ENCODE results near the gene CCT2.
A peak's percentile ranks its signal among the peaks of the same experiment; 100 is the strongest.

CCT2 gene

DNA sequence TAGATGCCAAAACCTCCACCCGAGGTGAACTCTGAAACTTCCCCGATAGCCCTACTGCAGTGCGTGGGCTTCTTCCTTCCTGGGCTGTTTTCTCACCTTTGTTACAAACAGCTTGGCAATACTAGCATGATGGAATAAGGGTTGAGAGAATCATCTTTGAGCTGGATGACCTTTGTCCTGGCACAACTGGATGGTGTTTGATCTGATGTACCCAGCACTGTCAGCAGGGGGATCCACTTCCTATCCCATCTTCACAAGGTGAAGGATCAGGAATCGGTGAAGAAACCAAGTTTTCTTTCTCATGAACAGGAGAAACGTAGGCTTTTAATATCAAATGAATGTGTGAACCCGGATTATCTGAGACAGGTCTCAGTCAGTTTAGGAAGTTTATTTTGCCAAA is 44.9 kb downstream of the CCT2 start:
- DNase-seq (ENCODE audit: low read depth): no peak
- TF ChIP-seq, protein P1, sequence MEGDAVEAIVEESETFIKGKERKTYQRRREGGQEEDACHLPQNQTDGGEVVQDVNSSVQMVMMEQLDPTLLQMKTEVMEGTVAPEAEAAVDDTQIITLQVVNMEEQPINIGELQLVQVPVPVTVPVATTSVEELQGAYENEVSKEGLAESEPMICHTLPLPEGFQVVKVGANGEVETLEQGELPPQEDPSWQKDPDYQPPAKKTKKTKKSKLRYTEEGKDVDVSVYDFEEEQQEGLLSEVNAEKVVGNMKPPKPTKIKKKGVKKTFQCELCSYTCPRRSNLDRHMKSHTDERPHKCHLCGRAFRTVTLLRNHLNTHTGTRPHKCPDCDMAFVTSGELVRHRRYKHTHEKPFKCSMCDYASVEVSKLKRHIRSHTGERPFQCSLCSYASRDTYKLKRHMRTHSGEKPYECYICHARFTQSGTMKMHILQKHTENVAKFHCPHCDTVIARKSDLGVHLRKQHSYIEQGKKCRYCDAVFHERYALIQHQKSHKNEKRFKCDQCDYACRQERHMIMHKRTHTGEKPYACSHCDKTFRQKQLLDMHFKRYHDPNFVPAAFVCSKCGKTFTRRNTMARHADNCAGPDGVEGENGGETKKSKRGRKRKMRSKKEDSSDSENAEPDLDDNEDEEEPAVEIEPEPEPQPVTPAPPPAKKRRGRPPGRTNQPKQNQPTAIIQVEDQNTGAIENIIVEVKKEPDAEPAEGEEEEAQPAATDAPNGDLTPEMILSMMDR (IDR thresholded peaks at IDR 0.05; ENCODE audit: insufficient read depth, low read depth, low read length, missing control alignments): peak; percentile 20
- no peak overlapping the region for H3K4me3 ChIP-seq (ENCODE audit: low read depth, low read length)

DNA sequence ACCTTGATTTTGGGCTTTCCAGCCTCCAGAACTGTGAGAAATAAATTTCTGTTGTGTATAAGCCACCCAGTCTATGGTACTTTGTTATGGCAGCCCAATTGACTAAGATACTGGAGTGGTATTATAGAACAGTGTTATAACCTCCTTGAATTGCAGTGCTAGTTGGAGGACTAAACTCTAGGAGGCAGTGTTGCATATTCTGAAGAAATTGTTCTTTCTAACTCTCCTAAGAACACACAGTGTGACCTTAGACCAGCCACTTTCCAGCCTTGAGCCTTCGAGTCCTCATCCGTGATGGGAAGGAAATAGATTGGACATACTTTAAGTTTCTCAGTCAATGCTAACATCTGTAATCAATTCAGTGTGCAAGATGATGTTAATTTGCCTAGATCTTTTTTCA is 47.8 kb downstream of the CCT2 start:
- TF ChIP-seq, protein P1 (IDR thresholded peaks at IDR 0.05; ENCODE audit: insufficient read depth, low read depth, low read length, missing control alignments): peak; percentile 14
- no peak overlapping the region for H3K4me3 ChIP-seq (ENCODE audit: low read depth, low read length)
- DNase-seq (ENCODE audit: low read depth): no peak

DNA sequence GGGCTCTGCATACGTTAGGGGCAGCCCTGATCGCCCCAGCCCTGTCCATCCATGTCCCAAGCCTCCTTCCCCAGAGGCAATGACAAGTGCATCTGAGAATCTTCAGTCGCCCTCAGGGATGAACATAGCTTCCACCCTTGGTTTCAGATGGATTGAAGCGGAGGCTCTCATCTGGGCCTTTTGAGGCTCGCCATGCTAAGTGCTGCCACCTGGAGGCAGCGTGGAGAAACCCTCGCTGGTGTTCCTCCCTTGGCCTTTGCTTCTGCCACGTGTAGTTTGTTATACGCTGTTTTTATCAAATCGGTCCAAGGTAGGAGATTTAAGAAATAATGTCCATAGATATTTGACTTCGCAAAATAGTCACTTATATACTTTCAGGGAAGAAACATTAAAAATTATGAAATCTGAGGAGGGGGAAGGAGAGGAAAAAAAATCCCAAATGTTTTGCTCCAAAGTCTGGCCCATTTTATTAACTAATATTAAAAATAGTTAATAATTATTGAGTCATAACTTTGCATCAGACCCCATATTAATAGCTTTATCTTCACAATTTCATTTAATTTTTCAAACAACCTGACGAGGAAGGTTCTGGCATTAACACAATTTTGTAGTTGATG is 54.2 kb downstream of the CCT2 start:
- TF ChIP-seq, protein P1 (IDR thresholded peaks at IDR 0.05; ENCODE audit: insufficient read depth, low read depth, low read length, missing control alignments): peak; percentile 84
- peak; percentile 72 for DNase-seq (ENCODE audit: low read depth)
- H3K4me3 ChIP-seq (ENCODE audit: low read depth, low read length): no peak overlapping the region

DNA sequence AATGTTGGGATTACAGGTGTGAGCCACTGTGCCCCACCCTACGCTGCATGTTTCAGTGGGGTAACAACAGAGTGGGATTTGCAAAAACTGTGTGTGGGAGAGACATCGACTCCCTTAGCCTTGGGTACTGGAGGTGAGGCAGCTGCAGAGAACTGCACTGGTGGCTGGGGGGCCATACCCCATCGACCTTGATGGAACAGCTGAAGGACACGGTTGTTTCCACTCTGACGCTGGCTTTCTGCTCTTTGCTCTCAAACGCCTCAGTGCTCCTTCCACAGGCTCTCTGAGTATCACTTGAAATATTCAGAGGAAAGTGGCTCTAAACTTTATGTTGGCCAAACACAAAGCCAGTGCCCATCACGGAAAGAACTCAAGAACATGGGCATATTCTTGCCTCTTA is 56.3 kb downstream of the CCT2 start:
- TF ChIP-seq, protein P1 (IDR thresholded peaks at IDR 0.05; ENCODE audit: insufficient read depth, low read depth, low read length, missing control alignments): no peak
- DNase-seq (ENCODE audit: low read depth): no peak
- H3K4me3 ChIP-seq (ENCODE audit: low read depth, low read length): no peak overlapping the region

DNA sequence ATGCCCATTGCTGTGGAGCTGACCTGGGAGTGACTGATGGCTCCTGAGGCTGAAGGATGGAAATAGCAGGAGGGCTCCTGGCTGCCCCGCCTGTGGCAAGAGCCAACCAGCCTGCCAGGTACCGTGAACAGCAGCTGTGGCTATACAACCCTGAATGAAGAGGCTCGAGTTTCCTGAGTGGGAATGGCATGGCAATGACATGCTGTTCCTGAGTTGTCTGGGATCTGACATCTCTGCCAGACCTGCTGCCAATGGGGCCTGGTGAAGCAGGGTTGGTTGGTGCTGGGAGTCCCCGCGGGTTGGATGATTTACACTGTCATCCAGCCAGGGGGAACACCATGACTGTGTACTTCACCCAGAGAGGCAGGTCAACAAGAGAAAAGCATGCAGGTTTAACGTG is 57.3 kb downstream of the CCT2 start:
- TF ChIP-seq, protein P1 (IDR thresholded peaks at IDR 0.05; ENCODE audit: insufficient read depth, low read depth, low read length, missing control alignments): no peak
- no peak for DNase-seq (ENCODE audit: low read depth)
- no peak overlapping the region for H3K4me3 ChIP-seq (ENCODE audit: low read depth, low read length)

DNA sequence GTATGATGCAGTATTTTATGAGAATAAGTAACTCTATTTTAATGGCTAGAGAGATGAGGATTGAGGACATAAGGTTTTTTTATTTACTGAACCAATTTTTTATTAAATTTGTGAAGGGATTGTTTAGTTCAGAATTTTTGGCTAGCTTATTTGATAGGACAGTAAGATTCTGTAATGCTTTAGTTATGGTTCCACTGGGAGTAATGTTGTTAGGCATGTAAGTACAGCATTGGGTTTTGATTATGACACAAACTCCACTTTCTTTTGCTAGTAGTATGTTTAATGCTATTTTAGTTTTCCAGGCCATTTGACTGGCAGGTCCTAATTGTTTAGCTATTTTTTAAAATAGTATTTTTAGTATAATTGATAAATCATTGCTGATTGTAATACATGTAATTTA is 59.3 kb downstream of the CCT2 start:
- no peak for DNase-seq (ENCODE audit: low read depth)
- TF ChIP-seq, protein P1 (IDR thresholded peaks at IDR 0.05; ENCODE audit: insufficient read depth, low read depth, low read length, missing control alignments): no peak
- H3K4me3 ChIP-seq (ENCODE audit: low read depth, low read length): no peak overlapping the region

DNA sequence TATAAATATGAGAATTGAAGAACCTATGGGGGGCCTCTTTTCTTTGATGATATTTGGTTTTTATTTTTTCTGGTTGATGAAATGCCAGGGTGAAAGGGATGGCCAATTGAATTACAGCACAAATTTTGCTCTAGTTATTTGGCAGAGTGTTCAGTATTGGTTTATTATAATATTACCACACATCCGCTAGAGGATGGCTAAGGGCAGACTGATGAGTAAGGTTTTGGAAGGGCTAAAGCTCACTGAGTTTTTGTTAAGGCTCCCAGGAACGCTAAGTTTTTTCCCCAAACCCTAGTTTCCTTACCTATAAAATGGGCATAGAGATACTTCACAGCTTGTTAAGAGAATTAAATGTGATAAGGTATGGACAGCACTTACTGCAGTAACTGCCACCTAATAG is 59.8 kb downstream of the CCT2 start:
- TF ChIP-seq, protein P1 (IDR thresholded peaks at IDR 0.05; ENCODE audit: insufficient read depth, low read depth, low read length, missing control alignments): no peak
- no peak for DNase-seq (ENCODE audit: low read depth)

More for the DNA sequence above, 59.8 kb downstream of the CCT2 start:
- no peak overlapping the region for H3K4me3 ChIP-seq (ENCODE audit: low read depth, low read length)
